HG03354 (cell line): ENCODE data around the gene CDH4.

Experiments
- ATAC-seq: cut with Tn5 transposase; IDR thresholded peaks from one replicate; pipeline ENCODE4 v1.9.1; 2021; ENCODE audit warnings: mild to moderate bottlenecking; ENCODE audit not compliant: unreplicated experiment, poor library complexity, severe bottlenecking

CDH4 gene

GRCh38 chr20:61535091-61535490 lies 283.0 kb downstream of the CDH4 start:
- no peak for ATAC-seq

- ATAC-seq: no peak
Observed at GRCh38 chr20:61535536-61535935, 283.5 kb downstream of the CDH4 start.

DNA sequence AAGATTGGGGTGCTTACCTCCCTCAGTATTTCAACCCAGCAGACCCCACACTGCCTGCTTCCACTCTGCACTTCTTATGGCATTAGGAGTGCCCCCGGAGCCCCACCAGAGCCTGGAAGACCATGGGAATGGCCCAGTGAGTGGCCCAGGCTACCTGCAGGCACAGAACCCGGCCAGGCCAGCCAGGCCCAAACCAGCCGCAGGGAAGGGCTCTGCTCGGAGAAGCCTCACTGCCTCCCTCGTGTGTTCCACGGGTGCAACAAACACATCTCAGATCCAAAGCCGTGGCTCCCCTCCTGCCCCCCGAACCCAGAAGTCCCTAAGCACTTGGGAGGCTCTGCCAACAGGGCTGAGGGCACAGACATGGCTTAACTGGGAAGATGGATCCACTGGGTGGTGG lies 283.9 kb downstream of the CDH4 start:
- ATAC-seq: no peak

DNA sequence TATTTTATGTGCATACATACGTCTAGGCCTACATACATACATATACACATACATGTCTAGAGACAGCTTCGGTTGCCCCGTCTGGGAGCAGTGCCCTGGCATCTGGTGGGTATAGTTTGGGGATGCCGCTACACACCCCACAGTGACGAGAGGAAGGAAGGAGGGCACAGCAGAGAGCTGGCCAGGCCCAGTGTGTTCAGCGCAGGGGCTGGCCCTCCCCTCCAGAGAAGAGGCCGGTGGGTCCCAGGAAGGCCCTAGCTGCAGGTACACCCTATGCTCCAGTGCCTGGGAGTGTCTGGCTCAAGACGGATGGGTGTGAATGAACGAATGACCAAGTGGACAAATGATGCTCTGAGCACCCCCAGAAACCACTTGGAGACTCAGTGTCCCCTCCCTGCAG lies 284.6 kb downstream of the CDH4 start:
- no peak for ATAC-seq

DNA sequence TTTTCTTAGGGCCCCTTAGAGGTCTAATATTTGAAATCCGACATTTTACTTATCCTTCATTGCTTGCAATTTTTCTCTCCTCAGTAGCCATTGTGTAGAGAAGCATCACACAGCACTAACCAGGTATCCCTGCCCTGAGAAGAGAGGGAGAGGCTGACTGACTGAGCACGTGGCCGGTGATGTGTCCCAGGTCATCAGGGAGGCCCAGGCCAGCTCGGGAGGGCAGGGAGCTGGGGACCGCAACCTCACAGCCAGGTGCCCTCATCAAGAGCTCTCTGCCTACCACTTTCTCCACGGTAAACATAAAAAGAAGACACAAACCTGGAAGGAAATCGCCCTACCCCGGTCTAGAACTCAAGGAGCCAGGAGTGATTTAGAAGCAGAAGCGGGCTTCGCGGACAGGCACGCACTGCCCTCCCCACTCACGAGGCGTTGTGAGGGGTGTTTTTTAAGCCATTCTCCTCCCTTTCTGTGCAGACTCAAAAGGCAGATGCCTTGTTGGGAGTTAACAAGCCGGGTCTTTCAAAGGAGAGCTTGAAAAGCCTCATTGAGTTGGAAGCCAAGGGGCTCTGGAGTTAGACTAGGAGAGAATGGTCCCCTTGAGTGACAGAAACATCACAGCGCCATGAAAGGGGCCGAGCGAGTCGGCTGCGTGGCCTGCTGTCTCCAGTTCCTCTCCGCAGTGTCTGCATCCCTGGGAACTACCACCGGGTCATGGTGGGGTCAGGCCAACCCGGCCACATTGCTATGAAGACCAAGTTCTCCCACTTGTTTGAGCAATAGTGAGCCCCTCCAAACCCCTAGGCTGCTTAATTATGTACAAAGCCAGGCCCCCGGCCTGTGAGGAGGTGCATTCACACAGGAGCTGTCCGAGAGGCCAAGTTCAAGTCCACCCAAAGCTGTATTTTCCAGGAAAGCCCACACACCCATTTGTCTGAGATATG lies 285.4 kb downstream of the CDH4 start:
- no peak for ATAC-seq

GRCh38 chr20:61538183-61538942 lies 286.3 kb downstream of the CDH4 start:
- no peak for ATAC-seq

GRCh38 chr20:61538943-61539265 lies 286.8 kb downstream of the CDH4 start:
- ATAC-seq: no peak

- ATAC-seq: no peak
Observed at GRCh38 chr20:61539706-61540360, 287.8 kb downstream of the CDH4 start.

DNA sequence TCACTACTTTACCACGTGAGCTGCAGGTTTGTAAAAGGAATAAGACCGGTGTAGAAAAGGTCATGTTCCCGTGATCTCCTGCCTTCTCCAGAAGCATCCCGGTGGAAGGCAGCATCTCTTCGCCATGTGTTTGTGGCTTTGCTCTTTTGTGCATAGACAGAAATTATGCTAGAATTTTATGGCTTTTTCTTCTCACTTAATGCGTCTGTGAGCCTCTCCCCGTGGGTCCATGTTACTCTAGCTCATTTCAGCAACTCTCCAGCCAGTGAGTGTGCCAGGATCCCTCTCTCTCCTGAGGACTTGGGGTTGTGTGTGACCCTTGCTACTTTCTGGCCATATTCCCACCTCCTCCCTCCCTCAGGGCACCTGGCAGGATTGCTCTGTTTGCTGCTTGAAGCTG lies 289.5 kb downstream of the CDH4 start:
- no peak for ATAC-seq

DNA sequence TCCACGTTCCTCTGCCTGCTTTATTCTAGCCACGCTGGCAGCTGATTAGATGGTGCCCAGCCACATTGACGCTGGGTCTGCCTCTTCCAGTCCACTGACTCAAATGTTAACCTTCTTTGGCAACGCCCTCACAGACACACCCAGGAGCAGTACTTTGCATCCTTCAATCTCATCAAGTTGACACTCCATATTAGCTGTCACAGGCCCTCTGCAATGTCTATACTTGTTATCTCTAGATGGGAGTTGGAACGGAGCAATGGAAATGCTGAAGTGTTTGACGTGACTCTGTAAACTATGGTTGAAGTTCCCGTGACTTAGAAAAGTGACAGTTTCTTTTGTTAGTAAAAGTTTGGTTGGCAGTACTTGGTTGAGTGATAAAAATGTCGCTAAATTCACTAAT lies 291.0 kb downstream of the CDH4 start:
- ATAC-seq: no peak

GRCh38 chr20:61543931-61544745 lies 292.1 kb downstream of the CDH4 start:
- ATAC-seq: no peak

- ATAC-seq: no peak
Observed at GRCh38 chr20:61544910-61545889, 293.1 kb downstream of the CDH4 start.

- no peak for ATAC-seq
Observed at GRCh38 chr20:61546641-61547040, 294.6 kb downstream of the CDH4 start.

DNA sequence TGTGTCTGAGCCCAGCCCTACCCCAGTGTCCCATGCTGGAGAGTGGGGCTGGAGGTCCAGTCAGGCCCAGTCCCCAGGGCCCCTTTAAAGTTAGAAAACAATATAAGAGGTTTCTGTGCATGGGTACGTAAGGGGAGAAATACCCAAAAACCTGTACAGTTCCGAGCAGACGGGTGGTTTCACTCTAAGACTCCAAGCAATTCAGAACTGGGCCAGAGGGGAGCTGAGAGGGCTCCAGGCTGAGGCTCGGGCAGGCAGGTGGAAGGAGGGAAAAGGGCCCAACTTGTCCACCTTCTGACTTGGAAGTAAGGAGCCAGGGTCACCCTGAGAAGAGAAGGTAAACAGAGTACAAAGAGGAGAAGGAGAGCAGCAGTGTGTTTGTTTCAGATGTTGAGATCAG lies 296.0 kb downstream of the CDH4 start:
- ATAC-seq: no peak

GRCh38 chr20:61549865-61550264 lies 297.8 kb downstream of the CDH4 start:
- no peak for ATAC-seq

DNA sequence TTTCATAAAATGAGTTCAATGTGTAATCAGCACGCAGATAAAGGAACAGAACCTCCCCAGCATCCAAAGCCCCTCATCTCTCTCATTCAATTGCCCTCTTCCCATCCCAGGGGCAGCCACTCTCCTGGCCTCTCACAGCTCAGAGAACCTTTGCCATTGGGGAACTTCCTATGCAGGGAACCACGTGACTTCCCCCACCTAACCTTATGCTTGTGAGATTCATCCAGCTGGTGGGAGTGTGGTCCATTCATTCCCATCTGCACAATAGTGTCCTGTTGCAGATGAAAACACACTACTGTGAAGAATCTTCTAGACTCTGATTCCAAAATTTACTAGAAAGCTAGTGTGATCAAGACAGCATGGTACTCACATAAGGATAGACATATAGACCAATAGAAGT lies 299.3 kb downstream of the CDH4 start:
- no peak for ATAC-seq

DNA sequence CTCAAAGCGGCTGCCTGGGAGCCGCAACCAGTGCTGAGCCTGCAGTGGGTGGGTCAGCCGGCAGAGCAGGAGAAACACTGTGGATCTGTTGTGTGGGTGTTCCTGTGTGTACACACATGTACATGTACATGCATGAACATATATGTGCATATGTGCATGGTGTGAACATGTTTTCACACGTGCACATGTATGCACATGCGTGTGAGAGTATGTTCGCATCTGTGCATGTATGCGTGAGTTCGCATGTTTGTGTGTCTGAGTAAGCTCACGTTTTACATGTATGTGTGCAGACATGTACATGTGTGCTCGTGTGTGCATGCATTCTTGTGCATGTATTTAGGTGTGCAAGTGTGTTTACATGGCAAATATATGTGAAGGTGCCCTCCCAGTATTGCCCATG lies 302.6 kb downstream of the CDH4 start:
- no peak for ATAC-seq

GRCh38 chr20:61555566-61555965 lies 303.5 kb downstream of the CDH4 start:
- ATAC-seq: no peak

DNA sequence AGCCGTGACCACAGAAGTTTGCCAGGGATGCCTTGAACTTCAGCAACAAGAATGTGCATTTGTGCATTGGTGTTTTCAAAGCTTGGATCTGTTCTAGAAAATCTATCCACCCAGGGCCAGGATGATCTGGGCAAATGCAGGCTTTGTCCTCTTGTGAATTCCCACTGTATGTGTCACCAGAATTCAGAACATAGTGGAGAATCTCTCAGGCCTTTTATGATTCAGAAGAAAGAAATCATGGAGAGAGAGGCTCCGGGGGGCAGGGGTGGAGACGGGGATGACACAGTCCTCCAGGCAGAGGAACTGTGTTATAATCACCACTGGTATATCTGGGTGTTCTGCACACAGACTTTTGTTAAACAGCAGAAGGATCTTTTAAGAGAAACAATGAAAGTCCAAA lies 304.1 kb downstream of the CDH4 start:
- no peak for ATAC-seq
